Glomerular visceral epithelial cell (primary cell): Measurements from ENCODE around the gene ZNRF2.

Source experiments
- DNase-seq: peaks from one replicate; pipeline ENCODE4 v3.0.0-alpha.2; 2016; ENCODE audit errors: extremely low spot score

The ZNRF2 gene

DNA sequence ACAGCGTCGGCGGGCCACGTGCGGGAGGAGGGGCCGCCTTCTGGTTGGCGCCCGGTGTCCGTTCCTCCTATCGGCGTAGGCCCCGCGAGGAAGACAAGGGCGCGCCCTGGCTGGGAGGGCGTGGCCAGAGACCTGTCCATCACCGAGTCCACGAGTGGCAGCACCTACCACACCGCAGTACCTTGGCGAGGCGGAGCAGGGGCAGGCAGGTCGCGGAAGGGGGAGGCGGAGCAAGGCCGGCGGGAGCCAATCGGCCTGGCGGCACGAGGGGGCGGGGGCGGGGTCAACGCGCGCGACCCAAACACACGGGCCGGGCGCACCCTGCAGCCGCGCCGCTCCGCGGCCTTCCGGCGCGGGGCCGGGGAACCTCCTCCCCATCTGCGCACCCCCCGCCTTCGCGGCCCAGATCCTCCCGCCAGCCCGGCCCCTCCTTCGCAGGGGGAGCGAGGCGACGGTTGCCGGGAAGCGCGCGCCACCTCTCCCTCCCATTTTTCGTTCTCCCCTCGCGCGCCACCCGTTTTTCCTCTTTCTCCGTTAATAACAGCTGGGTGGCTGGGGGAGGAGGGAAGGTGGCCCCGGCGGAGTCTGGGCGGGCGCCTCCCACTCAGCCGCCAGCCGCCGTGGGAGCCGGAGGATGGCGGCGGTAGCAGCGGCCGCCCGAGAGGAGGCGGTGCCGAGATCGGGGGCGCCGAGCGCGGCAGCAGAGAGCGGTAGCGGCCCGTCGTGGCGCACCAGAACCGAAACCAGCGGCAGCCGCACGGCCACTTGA is at the start of gene ZNRF2:
Gene ZNRF2, plus strand, starts transcription at position 300 of the 769 bp plus-strand sequence. CDS start 761 bp downstream, outside the sequence.
- DNase-seq: peak; percentile 99

DNA sequence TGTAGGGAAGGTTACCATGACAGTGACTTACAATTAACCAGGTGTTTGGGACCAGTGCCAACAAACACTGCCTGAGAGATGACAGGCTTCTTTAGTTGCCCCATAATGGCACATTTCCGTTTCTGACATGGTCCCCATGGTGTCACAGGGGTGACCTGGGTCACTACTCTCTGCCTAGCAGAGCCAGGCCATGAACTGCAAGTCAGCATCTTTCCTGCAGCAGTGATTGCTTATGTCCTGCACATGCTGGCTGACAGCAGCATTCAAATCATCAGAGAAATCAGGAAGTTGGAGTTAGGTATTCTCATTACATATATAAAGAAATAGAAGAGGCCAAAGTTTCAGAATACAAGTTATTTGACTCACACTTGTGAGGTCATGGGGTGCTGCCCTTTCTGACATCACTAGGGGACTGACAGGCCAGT is 47.1 kb upstream of the ZNRF2 start:
- DNase-seq: no peak

DNA sequence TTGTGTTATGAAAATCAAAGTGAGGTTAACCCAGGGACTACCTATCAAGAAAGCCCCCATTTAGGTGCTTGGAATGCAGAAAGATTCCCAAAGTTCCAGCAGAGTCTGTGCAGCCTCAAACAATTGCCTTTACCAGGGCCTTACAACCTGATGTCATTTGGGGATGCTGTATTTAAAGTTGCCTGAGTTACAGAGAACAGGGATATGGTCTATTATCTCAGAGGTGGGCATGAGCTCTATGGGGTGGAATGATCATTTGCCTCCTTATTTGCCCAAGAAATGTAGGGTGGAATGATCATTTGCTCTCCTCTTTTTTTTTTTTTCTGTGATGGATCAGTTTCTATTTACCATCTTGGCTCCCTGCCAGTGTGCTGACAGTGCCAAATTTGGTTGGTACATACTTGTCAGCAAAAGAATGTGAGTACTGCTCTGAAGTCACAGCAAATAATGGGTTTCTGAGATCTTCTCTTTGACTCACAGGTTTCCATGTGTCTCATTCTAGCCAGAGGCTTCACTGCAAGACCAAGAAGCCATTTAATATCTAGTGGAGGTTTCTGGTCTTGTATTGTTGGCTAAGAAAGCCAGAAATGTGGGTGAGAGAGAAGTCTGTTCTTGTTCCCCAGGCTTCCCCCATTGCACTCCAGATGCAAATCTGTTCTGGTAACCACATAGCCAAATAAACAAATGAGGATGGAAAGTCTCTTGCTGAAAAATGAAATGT is 45.5 kb upstream of the ZNRF2 start:
- DNase-seq: peak; percentile 71

DNA sequence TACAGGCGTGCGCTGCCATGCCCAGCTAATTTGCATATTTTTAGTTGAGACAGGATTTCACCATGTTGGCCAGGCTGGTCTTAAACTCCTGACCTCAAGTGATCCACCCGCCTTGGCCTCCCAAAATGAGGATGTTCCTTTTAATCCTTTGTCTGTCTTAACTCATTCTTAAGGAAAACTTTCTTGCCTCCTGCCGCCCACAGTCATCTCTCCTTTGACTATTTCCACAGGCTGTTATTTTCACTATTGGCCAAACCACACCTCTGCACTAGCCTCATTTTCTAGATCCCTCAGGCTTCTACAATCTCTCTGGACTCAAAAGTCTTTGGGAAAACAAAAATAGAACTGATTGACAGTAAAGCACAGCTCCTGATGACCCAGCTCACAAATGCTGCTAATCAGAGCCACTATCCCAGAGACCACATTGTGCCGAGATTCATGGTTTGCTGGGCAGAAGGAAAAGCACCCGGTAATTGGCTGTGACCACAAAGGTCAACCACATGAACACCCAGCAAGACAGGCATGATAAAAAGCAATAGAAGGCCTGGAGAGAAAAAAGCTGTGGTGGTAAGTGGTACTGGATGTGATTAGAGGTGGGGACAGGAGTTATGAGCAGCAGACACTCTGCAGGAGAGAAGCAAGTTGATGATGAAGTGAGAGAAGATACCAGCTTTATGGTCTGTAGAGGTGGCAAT is 44.1 kb upstream of the ZNRF2 start:
- peak; percentile 85 for DNase-seq

DNA sequence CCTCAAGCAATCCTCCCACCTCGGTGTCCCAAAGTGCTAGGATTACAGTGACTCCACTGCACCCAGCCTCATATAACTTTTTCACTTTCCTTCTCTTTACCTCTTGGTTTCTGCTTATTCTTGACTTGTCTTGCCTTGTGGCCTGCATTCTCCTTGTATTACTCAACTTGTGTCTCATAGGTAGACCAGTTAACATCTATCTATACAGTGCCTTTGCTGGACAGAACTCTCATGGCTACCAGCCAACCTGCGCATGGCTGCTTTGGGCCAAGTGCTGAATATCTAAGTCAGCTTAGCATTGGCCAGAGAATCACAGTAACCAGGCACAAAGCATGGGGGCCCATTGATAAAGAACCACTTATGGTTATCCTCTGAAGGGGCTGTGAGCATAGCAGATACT is 42.6 kb upstream of the ZNRF2 start:
- peak; percentile 73 for DNase-seq

DNA sequence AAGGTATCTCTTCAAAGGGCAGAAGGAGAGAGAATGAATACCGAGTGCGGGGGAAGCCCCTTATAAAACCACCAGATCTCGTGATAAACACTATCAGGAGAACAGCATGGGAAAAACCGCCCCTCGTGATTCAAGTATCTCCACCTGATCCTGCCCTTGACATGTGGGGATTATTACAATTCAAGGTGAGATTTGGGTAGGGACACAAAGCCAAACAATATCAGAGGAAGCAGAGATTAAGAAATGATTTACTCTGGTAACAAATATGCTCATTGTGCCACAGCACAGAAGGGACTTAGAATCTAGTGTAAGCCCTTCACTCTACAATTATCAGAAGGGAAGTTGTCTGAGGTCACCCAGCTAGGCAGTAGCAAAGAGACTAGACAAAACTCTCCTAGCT is 40.1 kb upstream of the ZNRF2 start:
- no peak for DNase-seq

DNA sequence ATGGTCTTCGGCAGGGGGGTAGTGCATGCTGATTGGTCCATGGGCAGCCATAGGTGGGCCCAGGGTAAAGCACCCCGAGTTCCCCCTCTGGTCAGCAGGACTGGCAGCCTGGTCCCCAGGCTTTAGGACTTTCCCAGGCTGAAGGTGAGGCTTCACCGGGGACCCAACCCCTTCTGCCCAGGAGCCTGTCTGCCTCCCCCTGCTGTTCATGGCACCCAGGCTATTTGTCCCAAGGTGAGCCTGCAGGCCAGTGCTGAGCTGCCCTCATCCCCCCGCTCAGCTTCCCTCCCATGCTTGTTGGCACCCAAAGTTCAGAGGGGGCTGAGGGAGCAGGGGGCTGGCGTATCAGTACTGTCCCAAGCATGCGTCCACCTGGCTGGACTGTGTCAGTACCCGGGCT is 38.5 kb upstream of the ZNRF2 start:
- DNase-seq: no peak

DNA sequence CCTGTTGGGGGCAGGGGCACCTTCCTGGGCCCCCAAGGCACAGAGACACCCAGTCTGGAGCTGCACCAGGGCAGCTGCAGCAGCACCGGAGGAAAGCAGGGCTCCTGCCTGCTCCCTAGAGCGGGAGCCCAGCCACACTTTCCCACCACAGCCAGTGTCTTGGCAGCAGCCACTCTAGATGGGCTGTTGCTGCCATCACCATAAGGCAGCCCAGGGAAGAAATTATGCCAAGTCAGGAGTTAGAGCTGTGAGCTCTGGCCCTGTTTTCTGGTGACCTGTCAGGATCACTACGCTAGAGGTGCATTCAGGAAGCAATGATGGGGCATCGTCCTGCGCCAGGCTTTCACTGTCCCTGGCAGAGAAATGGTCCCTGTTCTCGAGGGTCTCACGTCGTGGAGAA is 38.0 kb upstream of the ZNRF2 start:
- no peak for DNase-seq

DNA sequence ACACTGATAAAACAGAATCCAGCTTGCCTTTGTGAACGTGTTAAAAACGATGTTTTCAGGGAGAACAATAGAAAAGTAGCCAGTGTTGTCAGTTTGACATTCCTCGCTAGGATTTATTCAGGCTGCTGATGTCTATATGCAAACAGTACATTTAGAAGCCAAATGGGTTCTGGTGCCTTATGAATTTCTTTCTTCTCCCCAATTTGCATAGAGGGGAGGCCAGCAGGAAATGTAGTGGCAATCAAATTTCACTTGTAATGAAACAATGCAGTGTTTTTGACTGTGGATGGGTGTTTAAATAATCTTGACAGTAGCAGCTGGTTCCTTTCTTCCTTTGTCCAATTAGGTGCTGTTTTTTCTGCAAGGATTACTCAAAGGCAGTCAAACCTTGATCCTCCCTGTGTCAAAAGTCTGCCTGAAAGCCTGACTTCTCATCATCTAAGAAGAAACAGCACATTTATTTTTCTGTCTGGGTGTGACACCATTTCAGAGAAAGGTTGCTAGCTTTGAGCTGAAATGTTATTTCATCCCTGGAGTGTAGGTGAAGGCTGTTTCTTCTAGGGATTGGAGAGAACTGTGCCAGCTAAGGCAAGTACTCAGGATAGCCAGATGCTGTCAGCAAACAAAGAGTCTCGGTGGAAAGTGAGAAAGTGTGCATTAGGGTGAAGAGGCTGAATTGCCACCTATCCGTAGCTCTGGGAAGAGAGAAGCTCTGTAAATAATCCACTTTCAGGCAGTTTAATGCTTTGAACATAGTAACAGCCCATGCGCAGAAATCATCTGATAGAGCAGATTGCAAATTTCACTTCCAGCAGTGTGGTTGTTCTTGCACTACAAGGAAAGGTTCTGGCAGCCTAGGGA is 36.6 kb upstream of the ZNRF2 start:
- no peak for DNase-seq

DNA sequence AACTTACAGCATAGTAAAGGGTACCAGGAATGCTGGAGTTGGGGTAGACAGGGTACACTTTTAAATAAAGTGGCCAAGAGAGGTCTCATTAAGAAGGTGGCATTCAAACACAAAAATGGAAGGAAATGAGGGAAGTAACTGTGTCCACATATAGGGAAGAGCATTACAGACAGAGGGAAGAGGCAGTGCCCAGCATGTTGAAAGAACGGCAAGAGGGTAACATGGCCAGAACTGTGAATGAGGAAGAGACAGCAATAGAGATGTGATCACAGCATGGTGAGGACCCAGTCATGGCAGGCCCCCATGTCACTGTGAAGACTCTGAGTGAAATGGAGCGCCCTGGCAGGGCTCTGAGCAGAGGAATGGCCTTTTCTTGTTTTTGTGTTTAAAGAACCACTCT is 35.1 kb upstream of the ZNRF2 start:
- DNase-seq: no peak

DNA sequence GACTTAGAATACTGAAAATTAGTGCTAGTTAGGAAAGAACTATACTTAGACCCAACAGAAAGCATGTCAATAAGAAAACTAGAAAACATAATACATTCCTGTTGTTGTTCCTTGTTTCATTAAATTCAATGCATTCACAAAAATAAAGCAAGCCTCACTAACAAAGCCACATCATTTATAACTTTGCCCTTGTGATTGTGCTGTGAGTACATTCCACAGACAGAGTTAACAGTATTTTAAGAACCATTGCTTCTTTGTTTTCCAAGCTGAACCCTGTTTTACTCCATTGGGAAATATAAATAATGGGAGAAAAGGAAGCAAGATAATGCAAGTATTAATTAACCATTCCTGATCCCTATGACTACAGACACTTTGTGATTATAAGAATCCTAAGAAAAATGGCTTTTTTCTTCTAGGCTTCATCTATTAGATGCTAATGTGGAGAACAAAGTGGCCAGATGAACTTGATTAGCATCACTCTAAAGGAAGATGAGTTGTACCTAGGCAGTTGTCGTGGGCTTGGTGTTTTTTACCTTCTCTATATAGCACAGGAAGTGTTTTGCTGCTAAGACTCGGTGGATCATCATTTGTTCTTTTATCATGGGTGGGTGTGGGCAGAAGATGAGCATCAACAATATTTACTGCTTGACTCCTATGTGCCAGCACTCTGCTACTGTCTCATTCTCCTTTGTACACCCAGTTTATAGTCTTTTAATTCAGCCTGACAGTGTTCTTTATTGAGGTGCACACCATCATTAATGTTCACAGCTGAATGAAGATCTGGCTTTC is 34.2 kb upstream of the ZNRF2 start:
- DNase-seq: no peak

DNA sequence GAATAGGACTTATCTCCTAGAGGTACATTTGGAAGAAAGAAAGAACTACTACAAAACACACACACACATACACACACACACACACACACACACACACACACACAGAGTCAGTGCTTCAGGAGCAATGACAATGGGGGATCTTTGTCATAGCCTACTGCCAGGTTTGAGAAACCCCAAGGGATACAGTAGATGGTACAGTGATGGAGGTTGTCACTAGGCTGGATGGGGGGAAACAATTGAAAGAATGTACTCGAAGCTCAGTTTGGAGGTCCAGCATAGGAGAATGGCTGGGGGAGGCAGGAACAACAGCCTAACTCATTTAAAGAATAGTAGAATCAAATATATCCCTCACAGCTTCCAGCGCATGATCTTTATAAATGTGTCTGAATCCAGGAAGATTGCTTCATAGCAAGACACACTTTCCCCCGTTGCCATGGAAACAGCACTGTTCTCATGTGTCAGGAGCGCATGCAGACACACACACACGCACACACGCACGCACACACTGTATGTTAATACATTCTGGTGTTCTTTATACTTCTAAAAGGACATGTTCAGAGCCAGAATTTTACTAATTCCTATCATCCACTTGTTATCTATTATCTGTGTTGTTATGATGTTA is 32.6 kb upstream of the ZNRF2 start:
- DNase-seq: no peak

DNA sequence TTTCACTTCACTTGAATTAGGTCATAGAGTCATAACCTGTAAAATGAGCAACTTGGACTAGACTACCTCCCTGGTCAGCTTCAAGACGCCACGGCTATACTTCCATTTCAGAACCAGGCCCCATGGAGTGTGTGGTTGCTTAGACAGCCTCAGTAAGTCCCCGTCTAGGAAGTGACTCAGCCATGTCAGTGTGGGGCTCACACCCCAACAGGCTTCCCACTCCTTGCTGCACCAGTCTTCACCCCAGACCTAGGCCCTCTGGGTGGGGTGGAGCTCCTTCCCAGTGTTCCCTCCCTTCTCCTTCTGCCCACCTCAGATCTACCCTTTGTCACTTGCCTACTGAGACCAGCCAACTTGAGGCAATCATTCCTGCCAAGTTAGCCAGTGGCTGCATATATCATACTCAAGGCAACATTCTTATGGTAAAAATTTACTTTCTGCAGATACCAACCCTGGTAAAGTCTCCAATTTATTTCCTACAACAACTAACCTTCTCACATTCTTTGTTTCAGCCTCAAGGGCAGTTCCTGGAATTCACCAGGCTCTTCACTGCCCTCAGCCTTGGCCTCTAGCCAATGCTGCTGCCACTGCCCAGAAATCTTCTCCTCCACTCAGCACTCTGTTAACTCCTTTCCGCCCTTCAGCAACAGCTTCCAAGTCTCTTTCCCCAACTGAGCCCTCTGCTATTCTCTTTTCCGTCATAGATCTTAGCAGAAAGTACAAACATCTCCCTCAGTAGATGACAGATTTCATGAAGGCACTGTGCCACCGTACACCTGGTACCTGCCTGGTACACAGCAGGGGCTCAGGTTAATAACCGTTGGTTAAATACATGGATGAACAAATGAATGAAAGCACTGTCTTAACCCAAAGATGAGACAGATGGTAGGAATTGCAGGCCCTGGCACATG is 31.3 kb upstream of the ZNRF2 start:
- peak; percentile 85 for DNase-seq

DNA sequence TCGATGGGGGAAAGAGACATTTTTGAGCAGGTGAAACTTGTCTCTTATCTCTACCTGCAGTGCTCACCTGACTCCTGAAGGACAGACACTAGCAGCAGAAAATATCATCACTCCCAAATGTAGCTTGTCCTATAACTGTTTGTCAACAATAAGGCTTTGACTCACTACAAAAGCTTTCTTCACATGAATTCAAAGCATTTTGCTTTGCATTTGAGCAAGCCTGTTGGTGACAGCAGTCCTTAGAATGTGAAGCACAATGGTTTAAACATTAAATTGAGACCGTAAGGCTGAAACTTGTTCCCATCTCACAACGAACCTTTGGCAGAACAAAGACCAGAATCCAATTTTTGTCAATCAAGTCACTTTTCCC is 30.6 kb upstream of the ZNRF2 start:
- no peak for DNase-seq

DNA sequence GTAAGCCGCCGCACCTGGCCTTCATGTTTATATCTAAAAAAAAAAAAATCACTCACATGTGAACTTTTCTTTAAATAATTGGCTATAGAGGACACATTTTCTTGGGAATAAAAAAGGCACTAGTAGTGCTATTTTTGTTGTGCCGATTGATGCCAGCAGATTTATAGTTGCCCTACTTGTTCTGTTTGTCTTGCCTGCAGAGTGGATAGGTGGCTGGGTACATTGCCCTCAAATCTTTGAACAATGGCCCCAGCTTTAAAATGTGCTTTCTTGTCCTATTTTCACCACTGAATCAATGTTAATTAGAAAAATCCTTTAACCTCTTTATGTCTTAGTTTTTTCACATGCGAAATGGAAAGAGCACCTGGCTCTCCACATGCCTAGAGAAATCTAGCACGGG is 30.1 kb upstream of the ZNRF2 start:
- no peak for DNase-seq

DNA sequence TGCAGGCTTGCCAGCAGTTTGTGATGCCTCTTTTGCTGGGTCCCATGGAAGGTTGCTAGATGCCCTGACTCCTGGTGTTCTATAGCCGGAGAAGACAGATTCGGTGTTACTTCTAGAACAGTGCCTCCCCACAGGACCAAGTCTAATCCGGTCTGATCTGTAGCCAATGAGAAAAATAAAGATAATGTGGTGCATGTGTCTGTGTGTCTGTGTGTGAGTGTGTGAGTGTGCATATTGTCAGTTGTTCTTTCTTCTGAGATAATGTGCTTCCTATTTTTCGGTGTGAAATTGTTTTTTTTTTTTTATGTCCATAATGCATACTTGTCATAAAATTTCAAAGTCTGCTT is 29.7 kb upstream of the ZNRF2 start:
- DNase-seq: no peak

DNA sequence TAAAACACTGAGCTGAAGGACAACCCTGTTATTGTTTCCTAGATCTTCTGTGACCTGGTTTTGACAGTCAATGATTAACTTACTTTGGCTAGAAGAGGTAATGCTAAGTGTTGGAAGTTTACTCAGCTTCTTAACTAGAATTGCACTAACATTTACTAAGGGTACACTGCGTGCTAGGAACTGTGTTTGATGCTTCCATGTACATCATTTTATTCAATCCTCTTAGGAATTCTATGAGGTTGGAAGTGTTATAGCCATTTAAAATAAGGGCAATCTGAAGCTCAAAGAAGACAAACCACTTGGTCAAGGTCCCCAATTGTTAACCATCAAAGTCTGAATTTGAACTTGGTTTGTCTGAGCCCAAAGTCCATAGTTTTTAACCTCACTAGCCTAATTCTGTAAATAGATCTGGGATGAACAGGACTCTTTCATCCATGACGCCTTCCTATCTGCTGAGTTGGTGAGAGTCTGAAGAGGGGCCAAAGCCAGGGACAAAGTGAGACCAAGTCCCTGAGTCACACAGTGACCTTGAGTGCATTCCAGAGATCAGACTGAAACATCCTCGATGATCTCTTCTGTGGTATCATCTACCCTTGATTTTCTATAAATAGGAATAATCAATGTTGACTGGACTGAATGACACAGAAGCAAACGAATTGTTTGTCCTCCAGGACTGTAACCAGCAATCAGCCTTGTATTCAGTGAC is 29.2 kb upstream of the ZNRF2 start:
- DNase-seq: peak; percentile 38

DNA sequence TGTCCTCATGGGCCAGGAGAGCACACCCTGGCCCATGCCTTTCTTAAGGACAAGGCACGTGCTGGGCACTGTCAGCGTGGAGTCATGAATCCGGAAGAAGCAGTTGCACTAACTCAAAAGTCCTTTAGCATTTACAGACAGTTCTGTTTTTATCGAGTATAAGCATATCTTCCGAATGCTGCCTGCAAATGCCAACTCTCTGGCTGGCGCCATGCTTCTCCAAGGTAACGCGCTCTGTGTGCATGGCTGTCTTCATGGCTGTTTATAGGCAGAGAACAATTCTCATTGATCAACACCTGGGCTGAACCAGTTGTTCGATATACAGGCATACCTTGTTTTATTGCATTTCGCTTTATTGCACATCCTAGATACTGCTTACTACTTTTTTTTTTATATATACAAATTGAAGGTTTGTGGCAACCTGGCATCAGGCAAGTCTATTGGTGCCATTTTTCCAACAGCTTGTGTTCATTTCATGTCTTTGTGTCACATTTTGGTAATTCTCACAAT is 28.0 kb upstream of the ZNRF2 start:
- DNase-seq: no peak

DNA sequence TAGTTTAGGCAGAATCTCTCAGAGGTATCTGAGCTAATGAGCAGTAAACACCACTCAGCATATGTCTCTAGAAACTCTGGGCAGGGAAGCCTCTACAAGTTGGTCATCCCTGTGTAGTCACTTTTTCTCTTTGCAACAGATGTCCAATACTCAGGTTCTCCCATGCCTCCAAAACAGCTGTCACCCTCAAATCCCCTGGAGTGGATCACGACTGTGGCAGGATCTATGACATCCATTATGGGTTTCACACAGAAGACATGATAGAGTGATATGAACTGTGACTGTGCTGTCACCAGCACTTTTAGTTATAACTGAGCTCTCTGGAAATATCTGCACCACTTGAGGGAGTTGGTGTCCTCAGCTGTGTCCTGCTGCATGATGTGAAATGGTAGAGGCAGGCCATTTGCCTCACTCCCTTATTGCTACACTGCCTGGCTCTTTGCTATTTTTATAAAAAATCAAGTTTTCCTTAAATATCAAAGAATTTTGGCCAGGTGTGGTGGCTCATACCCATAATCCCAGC is 24.1 kb upstream of the ZNRF2 start:
- no peak for DNase-seq
